NCI-H1930 (cell line): ENCODE data around the gene TSSK3.
A peak's percentile ranks its signal among the peaks of the same experiment; 100 is the strongest.

Experiments used
- DNase-seq, 2 experiments: peaks; one replicate each; lab custom pipeline; 2025; lab: John Stamatoyannopoulos, UW

The TSSK3 gene

GRCh38 chr1:32362474-32363313 lies at the start of gene TSSK3, which contains the start of gene FAM229A:
TSSK3 (plus strand) TSS chr1:32362539; CDS start chr1:32362702, 163 bp downstream.
FAM229A (minus strand) TSS chr1:32362485; CDS start chr1:32362091, 394 bp downstream.
- DNase-seq = peak in 1 of 2 experiments; percentile 28

- DNase-seq = no peak
Observed at GRCh38 chr1:32316903-32317277, 45.4 kb upstream of the TSSK3 start.

GRCh38 chr1:32318127-32318869 lies 44.0 kb upstream of the TSSK3 start:
- no peak for DNase-seq

GRCh38 chr1:32321712-32322291 lies 40.5 kb upstream of the TSSK3 start:
- DNase-seq = no peak

GRCh38 chr1:32327204-32327603 lies 35.1 kb upstream of the TSSK3 start:
- no peak for DNase-seq

GRCh38 chr1:32329931-32330466 lies 32.3 kb upstream of the TSSK3 start:
- no peak for DNase-seq

GRCh38 chr1:32330558-32331151 lies 31.7 kb upstream of the TSSK3 start:
- no peak for DNase-seq

- no peak for DNase-seq
Observed at GRCh38 chr1:32331549-32331948, 30.8 kb upstream of the TSSK3 start.

- no peak for DNase-seq
Observed at GRCh38 chr1:32332290-32333079, 29.9 kb upstream of the TSSK3 start.

GRCh38 chr1:32333251-32333963 lies 28.9 kb upstream of the TSSK3 start:
- DNase-seq = no peak

- DNase-seq = no peak
Observed at GRCh38 chr1:32334274-32334861, 28.0 kb upstream of the TSSK3 start.

GRCh38 chr1:32334864-32335534 lies 27.3 kb upstream of the TSSK3 start:
- DNase-seq = peak; percentile 7 to 44

- no peak for DNase-seq
Observed at GRCh38 chr1:32335535-32335789, 26.9 kb upstream of the TSSK3 start.

- peak; percentile 62 to 70 for DNase-seq
Observed at GRCh38 chr1:32335790-32336590, 26.3 kb upstream of the TSSK3 start, which contains the start of gene MARCKSL1. MARCKSL1 (minus strand) TSS chr1:32336233; CDS start chr1:32336033, 200 bp downstream.

GRCh38 chr1:32336591-32336932 lies 25.8 kb upstream of the TSSK3 start:
- DNase-seq = no peak

GRCh38 chr1:32336963-32337675 lies 25.2 kb upstream of the TSSK3 start:
- DNase-seq = no peak

GRCh38 chr1:32337855-32338636 lies 24.3 kb upstream of the TSSK3 start:
- DNase-seq = no peak
